Measurements from ENCODE around the gene PPP1R1B. TPM values are rescaled to one million over a fixed set of nuclear protein-coding genes. Genes with fewer than 3 reads are reported as not detected.

PPP1R1B gene
- total RNA-seq, 2 donors from 2014 or later = not detected

- Mint-ChIP-seq H3K36me3 (ENCODE audit: low read depth) (no peaks in the 10 kb centered on the region), H3K4me3 (no peak overlapping the region), H3K4me1 (peaks cover 5% of the 10 kb centered on the region), H3K27ac (no peak overlapping the region), H3K9me3 (no peaks in the 10 kb centered on the region), H3K27me3 (peaks cover 27% of the 10 kb centered on the region)
- ATAC-seq (replicated peaks) = no peak
Measured at GRCh38 chr17:39628655-39629493, 2.1 kb downstream of the PPP1R1B start.

GRCh38 chr17:39629494-39629880, 2.7 kb downstream of the PPP1R1B start:
- Mint-ChIP-seq H3K36me3 (ENCODE audit: low read depth) (no peaks in the 10 kb centered on the region), H3K4me3 (no peak overlapping the region), H3K27me3 (peaks cover 27% of the 10 kb centered on the region), H3K27ac (no peak overlapping the region), H3K4me1 (peaks cover 5% of the 10 kb centered on the region), H3K9me3 (no peaks in the 10 kb centered on the region)
- no peak for ATAC-seq (replicated peaks)

- no peaks in the 10 kb centered on the region for H3K36me3 Mint-ChIP-seq (ENCODE audit: low read depth)
Measured at GRCh38 chr17:39629898-39630297, 3.1 kb downstream of the PPP1R1B start.

GRCh38 chr17:39631403-39631802, 4.7 kb downstream of the PPP1R1B start:
- peaks cover 20% of the 10 kb centered on the region for H3K27me3 Mint-ChIP-seq
- peak overlapping the region; percentile 35 for H3K27ac Mint-ChIP-seq
- no peak overlapping the region for H3K4me3 Mint-ChIP-seq
- peaks cover under 1% of the 10 kb centered on the region for H3K4me1 Mint-ChIP-seq
- no peak for ATAC-seq (replicated peaks)
- no peaks in the 10 kb centered on the region for H3K36me3 Mint-ChIP-seq (ENCODE audit: low read depth)
- no peaks in the 10 kb centered on the region for H3K9me3 Mint-ChIP-seq

More at GRCh38 chr17:39629898-39630297, 3.1 kb downstream of the PPP1R1B start:
- Mint-ChIP-seq H3K4me3 (no peak overlapping the region), H3K4me1 (peaks cover 5% of the 10 kb centered on the region), H3K27me3 (peaks cover 27% of the 10 kb centered on the region), H3K27ac (no peak overlapping the region), H3K9me3 (no peaks in the 10 kb centered on the region)
- no peak for ATAC-seq (replicated peaks)

GRCh38 chr17:39632153-39632941, 5.6 kb downstream of the PPP1R1B start:
- no peaks in the 10 kb centered on the region for H3K4me1 Mint-ChIP-seq

GRCh38 chr17:39633570-39634183, 6.9 kb downstream of the PPP1R1B start:
- peaks cover 9% of the 10 kb centered on the region for H3K27me3 Mint-ChIP-seq
- no peak overlapping the region for H3K27ac Mint-ChIP-seq
- H3K36me3 Mint-ChIP-seq (ENCODE audit: low read depth) = no peaks in the 10 kb centered on the region
- peaks cover 13% of the 10 kb centered on the region for H3K4me1 Mint-ChIP-seq
- no peaks in the 10 kb centered on the region for H3K9me3 Mint-ChIP-seq
- H3K4me3 Mint-ChIP-seq = no peak overlapping the region
- ATAC-seq (replicated peaks) = no peak

More at GRCh38 chr17:39632153-39632941, 5.6 kb downstream of the PPP1R1B start:
- Mint-ChIP-seq H3K27me3 (peaks cover 15% of the 10 kb centered on the region), H3K27ac (no peak overlapping the region), H3K4me3 (no peak overlapping the region), H3K36me3 (ENCODE audit: low read depth) (no peaks in the 10 kb centered on the region), H3K9me3 (no peaks in the 10 kb centered on the region)
- ATAC-seq (replicated peaks) = no peak

- H3K27ac Mint-ChIP-seq = no peak overlapping the region
- peaks cover 18% of the 10 kb centered on the region for H3K4me1 Mint-ChIP-seq
- H3K4me3 Mint-ChIP-seq = no peak overlapping the region
- H3K9me3 Mint-ChIP-seq = no peaks in the 10 kb centered on the region
- no peaks in the 10 kb centered on the region for H3K36me3 Mint-ChIP-seq (ENCODE audit: low read depth)
- H3K27me3 Mint-ChIP-seq = peaks cover 8% of the 10 kb centered on the region
- no peak for ATAC-seq (replicated peaks)
Measured at GRCh38 chr17:39634384-39634871, 7.7 kb downstream of the PPP1R1B start.

- no peaks in the 10 kb centered on the region for H3K36me3 Mint-ChIP-seq (ENCODE audit: low read depth)
- H3K27ac Mint-ChIP-seq = peak overlapping the region; percentile 91
- H3K4me1 Mint-ChIP-seq = peaks cover 19% of the 10 kb centered on the region
- H3K4me3 Mint-ChIP-seq = peak overlapping the region; percentile 94
- no peak for ATAC-seq (replicated peaks)
- peaks cover 8% of the 10 kb centered on the region for H3K27me3 Mint-ChIP-seq
- no peaks in the 10 kb centered on the region for H3K9me3 Mint-ChIP-seq
Measured at GRCh38 chr17:39635614-39636176, 8.9 kb downstream of the PPP1R1B start.

- H3K4me3 Mint-ChIP-seq = peak overlapping the region; percentile 94
- H3K36me3 Mint-ChIP-seq (ENCODE audit: low read depth) = no peaks in the 10 kb centered on the region
- H3K27ac Mint-ChIP-seq = peak overlapping the region; percentile 91
- no peaks in the 10 kb centered on the region for H3K9me3 Mint-ChIP-seq
- H3K4me1 Mint-ChIP-seq = peaks cover 19% of the 10 kb centered on the region
- peaks cover 4% of the 10 kb centered on the region for H3K27me3 Mint-ChIP-seq
- peak; percentile 9 for ATAC-seq (replicated peaks)
Measured at GRCh38 chr17:39636587-39636926, 9.8 kb downstream of the PPP1R1B start.

- peak within 1 kb of the TSS; percentile 91 for H3K27ac Mint-ChIP-seq
Measured at GRCh38 chr17:39636927-39637736, 10.4 kb downstream of the PPP1R1B start, which contains the start of gene STARD3. STARD3 (plus strand) TSS chr17:39637144; CDS start chr17:39653532, 16,388 bp downstream.

GRCh38 chr17:39638317-39638716, 11.6 kb downstream of the PPP1R1B start:
- Mint-ChIP-seq H3K27me3 (no peaks in the 10 kb centered on the region), H3K4me1 (peaks cover 29% of the 10 kb centered on the region)
- ATAC-seq (replicated peaks) = no peak

More at GRCh38 chr17:39636927-39637736, 10.4 kb downstream of the PPP1R1B start, which contains the start of gene STARD3:
- Mint-ChIP-seq H3K4me1 (peaks cover 19% of the 10 kb centered on the region), H3K4me3 (peak within 1 kb of the TSS; percentile 94), H3K36me3 (ENCODE audit: low read depth) (no peaks in the 10 kb centered on the region), H3K27me3 (no peaks in the 10 kb centered on the region), H3K9me3 (no peaks in the 10 kb centered on the region)
- peak; percentile 96 for ATAC-seq (replicated peaks)

GRCh38 chr17:39639043-39639442, 12.3 kb downstream of the PPP1R1B start:
- no peaks in the 10 kb centered on the region for H3K36me3 Mint-ChIP-seq (ENCODE audit: low read depth)
- H3K4me1 Mint-ChIP-seq = peaks cover 36% of the 10 kb centered on the region
- peak overlapping the region; percentile 91 for H3K27ac Mint-ChIP-seq

More at GRCh38 chr17:39638317-39638716, 11.6 kb downstream of the PPP1R1B start:
- H3K9me3 Mint-ChIP-seq = no peaks in the 10 kb centered on the region
- peak overlapping the region; percentile 91 for H3K27ac Mint-ChIP-seq
- no peaks in the 10 kb centered on the region for H3K36me3 Mint-ChIP-seq (ENCODE audit: low read depth)
- H3K4me3 Mint-ChIP-seq = peak overlapping the region; percentile 94

More at GRCh38 chr17:39639043-39639442, 12.3 kb downstream of the PPP1R1B start:
- no peaks in the 10 kb centered on the region for H3K9me3 Mint-ChIP-seq
- H3K4me3 Mint-ChIP-seq = no peak overlapping the region
- no peak for ATAC-seq (replicated peaks)
- H3K27me3 Mint-ChIP-seq = no peaks in the 10 kb centered on the region

Data from activated T-helper 17 cell treated with anti-CD3 and anti-CD28 coated beads, Interleukin-2, amount 50 U/mL, for 72 hours (primary cell).